Measurements from ENCODE around the gene TOP3B. TPM values are rescaled to one million over a fixed set of nuclear protein-coding genes. Genes with fewer than 3 reads are reported as not detected.

The TOP3B gene
- total RNA-seq, 2 experiments from 2014 or later: 82.6 to 98.7 TPM

DNA sequence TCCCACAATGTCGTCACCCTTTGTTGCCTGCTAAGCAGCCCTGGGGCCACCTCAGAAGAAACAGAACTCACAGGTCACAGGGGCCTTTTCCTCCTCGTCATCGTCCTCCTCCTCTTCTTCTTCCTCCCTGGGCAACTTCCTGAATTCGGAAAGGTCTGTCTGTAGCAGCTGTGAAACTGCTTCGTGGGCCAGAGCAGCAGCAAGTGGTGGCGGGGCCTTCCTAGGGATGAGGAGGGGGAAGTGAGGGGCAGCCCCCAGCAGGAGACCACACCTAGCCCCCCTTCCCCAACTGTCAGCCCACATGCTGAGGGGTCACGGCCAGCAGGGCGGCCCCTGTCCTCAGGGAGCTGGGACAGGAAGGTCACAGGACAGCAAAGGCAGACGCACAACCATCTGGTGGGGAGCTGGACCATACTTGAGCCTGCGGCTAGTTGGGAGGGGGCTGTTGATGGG lies 43.1 kb downstream of the TOP3B start:
- DNase-seq (ENCODE audit: low spot score): no peak
- Histone ChIP-seq H2AFZ (ENCODE audit: low read length) (no peak overlapping the region), H3K4me1 (ENCODE audit: insufficient read depth, low read length, poor library complexity, severe bottlenecking) (peaks cover 28% of the 10 kb centered on the region), H3K27ac (ENCODE audit: low read depth, low read length, poor library complexity, severe bottlenecking) (no peak overlapping the region), H3K9me3 (ENCODE audit: low read length) (no peaks in the 10 kb centered on the region), H3K4me3 (ENCODE audit: low read depth, low read length, poor library complexity, severe bottlenecking) (no peak overlapping the region), H3K9me2 (ENCODE audit: insufficient read depth, low read length) (no peaks in the 10 kb centered on the region), H3K36me3 (ENCODE audit: insufficient read depth, low read length) (no peaks in the 10 kb centered on the region), H4K20me1 (ENCODE audit: insufficient read depth, low read length) (no peaks in the 10 kb centered on the region), H3K4me2 (ENCODE audit: low read length) (no peak overlapping the region; the same call in 1 of the 2 replicates), H3K79me2 (ENCODE audit: insufficient read depth, low read depth, low read length) (no peaks in the 10 kb centered on the region)
- intact Hi-C loops (cut with micrococcal nuclease; ENCODE audit: unreplicated experiment): loop anchor here (2.0 to 5.0 kb wide), 3 partner anchors 13 to 202 kb away; partner anchors contain the start of genes PPM1F and YPEL1
- ChIA-PET CTCF (ENCODE audit: unreplicated experiment) (no interaction called here), POLR2A (no interaction called here)
- no TSS peak for BruUV-seq (replicated peaks)
- no peak for TF ChIP-seq EZH2phosphoT487 (IDR thresholded peaks at IDR 0.05; ENCODE audit: borderline replicate concordance, low read depth, low read length)
- TF ChIP-seq, protein P1, sequence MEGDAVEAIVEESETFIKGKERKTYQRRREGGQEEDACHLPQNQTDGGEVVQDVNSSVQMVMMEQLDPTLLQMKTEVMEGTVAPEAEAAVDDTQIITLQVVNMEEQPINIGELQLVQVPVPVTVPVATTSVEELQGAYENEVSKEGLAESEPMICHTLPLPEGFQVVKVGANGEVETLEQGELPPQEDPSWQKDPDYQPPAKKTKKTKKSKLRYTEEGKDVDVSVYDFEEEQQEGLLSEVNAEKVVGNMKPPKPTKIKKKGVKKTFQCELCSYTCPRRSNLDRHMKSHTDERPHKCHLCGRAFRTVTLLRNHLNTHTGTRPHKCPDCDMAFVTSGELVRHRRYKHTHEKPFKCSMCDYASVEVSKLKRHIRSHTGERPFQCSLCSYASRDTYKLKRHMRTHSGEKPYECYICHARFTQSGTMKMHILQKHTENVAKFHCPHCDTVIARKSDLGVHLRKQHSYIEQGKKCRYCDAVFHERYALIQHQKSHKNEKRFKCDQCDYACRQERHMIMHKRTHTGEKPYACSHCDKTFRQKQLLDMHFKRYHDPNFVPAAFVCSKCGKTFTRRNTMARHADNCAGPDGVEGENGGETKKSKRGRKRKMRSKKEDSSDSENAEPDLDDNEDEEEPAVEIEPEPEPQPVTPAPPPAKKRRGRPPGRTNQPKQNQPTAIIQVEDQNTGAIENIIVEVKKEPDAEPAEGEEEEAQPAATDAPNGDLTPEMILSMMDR (conservative IDR thresholded peaks at IDR 0.05; ENCODE audit: low read length): no peak

DNA sequence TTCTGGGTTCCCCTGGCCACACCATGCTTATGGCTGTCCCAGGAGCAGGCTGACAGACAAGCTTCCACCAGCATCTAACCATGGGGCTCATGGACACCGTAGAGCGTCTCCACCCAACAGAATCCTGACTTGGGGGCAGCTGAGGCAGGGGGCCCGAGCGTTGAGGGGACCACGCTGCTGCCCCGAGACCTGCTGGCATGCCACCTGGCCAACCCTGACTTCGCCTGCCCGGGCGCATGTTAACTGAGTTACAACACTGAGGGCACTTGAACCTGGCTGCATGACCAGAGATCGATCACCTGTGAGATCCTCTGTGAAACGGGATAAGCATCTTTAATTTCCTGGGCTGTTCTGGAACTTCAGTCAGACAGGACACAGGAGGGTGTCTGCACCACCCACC lies 43.7 kb downstream of the TOP3B start:
- no peaks in the 10 kb centered on the region for H4K20me1 ChIP-seq (ENCODE audit: insufficient read depth, low read length)
- no peak overlapping the region for H3K4me3 ChIP-seq (ENCODE audit: low read depth, low read length, poor library complexity, severe bottlenecking)
- H3K9me3 ChIP-seq (ENCODE audit: low read length): no peaks in the 10 kb centered on the region
- no peaks in the 10 kb centered on the region for H3K36me3 ChIP-seq (ENCODE audit: insufficient read depth, low read length)
- CTCF ChIA-PET (ENCODE audit: unreplicated experiment): no interaction called here
- BruUV-seq (replicated peaks): no TSS peak
- no peaks in the 10 kb centered on the region for H3K9me2 ChIP-seq (ENCODE audit: insufficient read depth, low read length)
- H3K4me1 ChIP-seq (ENCODE audit: insufficient read depth, low read length, poor library complexity, severe bottlenecking): peaks cover 28% of the 10 kb centered on the region
- H3K79me2 ChIP-seq (ENCODE audit: insufficient read depth, low read depth, low read length): no peaks in the 10 kb centered on the region
- H3K27ac ChIP-seq (ENCODE audit: low read depth, low read length, poor library complexity, severe bottlenecking): no peak overlapping the region
- H2AFZ ChIP-seq (ENCODE audit: low read length): peak overlapping the region; percentile 93; the same call in 1 of the 2 replicates
- peak overlapping the region; percentile 86 for H3K4me2 ChIP-seq (ENCODE audit: low read length)
- no peak for TF ChIP-seq EZH2phosphoT487 (IDR thresholded peaks at IDR 0.05; ENCODE audit: borderline replicate concordance, low read depth, low read length)
- TF ChIP-seq, protein P1 (conservative IDR thresholded peaks at IDR 0.05; ENCODE audit: low read length): no peak
- intact Hi-C loops (cut with micrococcal nuclease; ENCODE audit: unreplicated experiment): loop anchor here (1.0 to 5.0 kb wide), 4 partner anchors 14 to 226 kb away; partner anchors contain the start of genes PPM1F and YPEL1
- no peak for DNase-seq (ENCODE audit: low spot score)
- POLR2A ChIA-PET: no interaction called here

DNA sequence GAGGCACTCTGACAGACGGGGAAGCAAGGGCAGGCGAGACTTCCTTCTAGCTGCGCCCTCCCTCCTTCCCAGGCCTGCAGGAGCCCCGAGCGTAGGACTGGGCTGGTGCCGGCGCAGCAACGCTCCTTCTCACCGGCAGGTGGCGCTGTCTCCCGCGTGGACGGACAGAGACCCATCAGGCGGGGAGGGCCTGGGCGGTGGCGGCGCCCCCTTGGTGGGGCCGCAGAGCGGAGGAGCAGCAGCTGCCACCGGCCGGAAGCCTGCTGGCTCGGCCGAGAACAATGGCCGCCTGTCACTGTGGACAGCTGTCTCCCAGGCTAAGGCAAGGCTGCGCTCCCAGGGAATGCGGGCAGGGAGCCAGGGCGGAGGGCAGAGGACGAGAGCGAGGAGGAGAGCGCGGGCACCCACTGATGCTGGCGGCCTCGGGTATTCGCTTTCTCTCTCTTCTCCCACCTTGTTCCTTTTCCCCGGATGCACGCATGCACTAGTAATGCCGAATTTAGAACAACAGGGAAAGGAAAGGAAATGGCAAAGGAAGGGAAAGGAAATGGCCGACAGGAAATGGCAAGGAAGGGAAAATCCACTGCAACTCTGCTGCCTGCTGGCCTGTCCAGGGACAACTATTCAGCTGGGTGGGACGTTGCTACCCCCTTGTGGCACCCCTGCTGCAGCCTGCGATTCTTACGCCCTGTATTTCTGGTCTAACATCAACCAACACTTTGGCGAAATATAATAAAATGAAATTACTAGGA lies 44.3 kb downstream of the TOP3B start:
- no TSS peak for BruUV-seq (replicated peaks)
- Histone ChIP-seq H3K27ac (ENCODE audit: low read depth, low read length, poor library complexity, severe bottlenecking) (peak overlapping the region; percentile 46), H3K4me1 (ENCODE audit: insufficient read depth, low read length, poor library complexity, severe bottlenecking) (peaks cover 28% of the 10 kb centered on the region), H3K79me2 (ENCODE audit: insufficient read depth, low read depth, low read length) (no peaks in the 10 kb centered on the region), H3K4me2 (ENCODE audit: low read length) (peak overlapping the region; percentile 86), H2AFZ (ENCODE audit: low read length) (peak overlapping the region; percentile 93; the same call in 1 of the 2 replicates), H3K9me2 (ENCODE audit: insufficient read depth, low read length) (no peaks in the 10 kb centered on the region), H4K20me1 (ENCODE audit: insufficient read depth, low read length) (no peaks in the 10 kb centered on the region), H3K4me3 (ENCODE audit: low read depth, low read length, poor library complexity, severe bottlenecking) (peak overlapping the region; percentile 67), H3K9me3 (ENCODE audit: low read length) (no peaks in the 10 kb centered on the region), H3K36me3 (ENCODE audit: insufficient read depth, low read length) (0 out of 2 replicates have a peak, but pooled peaks cover under 1% of the 10 kb centered on the region)
- TF ChIP-seq, protein P1 (conservative IDR thresholded peaks at IDR 0.05; ENCODE audit: low read length): peak; percentile 87
- no peak for TF ChIP-seq EZH2phosphoT487 (IDR thresholded peaks at IDR 0.05; ENCODE audit: borderline replicate concordance, low read depth, low read length)
- ChIA-PET CTCF (ENCODE audit: unreplicated experiment) (no interaction called here), POLR2A (interaction anchor here (0.8 kb wide), 1 partner anchor 202 kb away, joined by 3 read pairs; no protein-coding TSS in a partner anchor)
- DNase-seq (ENCODE audit: low spot score): peak; percentile 92
- intact Hi-C loops (cut with micrococcal nuclease; ENCODE audit: unreplicated experiment): loop anchor here (1.0 to 5.0 kb wide), 4 partner anchors 15 to 225 kb away; partner anchors contain the start of genes PPM1F and YPEL1
